Amniotic epithelial cell (primary cell): ENCODE results near the gene CAVIN4.

Source experiments
- DNase-seq: peaks from one replicate; pipeline ENCODE4 v3.0.0-alpha.2; 2010; ENCODE audit warnings: low read depth

The CAVIN4 gene

GRCh38 chr9:100590481-100590880, 12.6 kb downstream of the CAVIN4 start:
- peak; percentile 47 for DNase-seq

DNA sequence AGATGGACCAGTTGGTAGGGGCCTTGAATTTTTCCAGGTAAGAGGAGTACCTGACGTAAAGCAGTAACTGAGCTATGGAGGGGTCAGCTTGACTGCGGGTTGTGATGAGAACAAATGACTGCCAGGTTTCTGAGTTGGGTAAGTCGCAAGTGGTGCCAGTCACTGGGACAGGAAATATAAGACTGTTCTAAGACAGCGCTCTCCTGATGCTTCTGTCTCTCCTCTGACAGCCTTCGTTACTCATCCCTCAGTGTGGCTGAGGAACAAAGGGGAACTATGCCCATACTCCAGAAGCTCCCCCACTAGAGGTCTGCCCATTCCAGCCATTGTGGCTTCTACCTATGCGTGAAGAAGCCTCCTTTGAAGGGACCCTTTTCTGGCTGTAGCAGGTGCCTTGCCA, 13.3 kb downstream of the CAVIN4 start:
- DNase-seq: no peak

GRCh38 chr9:100591639-100592412, 13.9 kb downstream of the CAVIN4 start:
- no peak for DNase-seq

DNA sequence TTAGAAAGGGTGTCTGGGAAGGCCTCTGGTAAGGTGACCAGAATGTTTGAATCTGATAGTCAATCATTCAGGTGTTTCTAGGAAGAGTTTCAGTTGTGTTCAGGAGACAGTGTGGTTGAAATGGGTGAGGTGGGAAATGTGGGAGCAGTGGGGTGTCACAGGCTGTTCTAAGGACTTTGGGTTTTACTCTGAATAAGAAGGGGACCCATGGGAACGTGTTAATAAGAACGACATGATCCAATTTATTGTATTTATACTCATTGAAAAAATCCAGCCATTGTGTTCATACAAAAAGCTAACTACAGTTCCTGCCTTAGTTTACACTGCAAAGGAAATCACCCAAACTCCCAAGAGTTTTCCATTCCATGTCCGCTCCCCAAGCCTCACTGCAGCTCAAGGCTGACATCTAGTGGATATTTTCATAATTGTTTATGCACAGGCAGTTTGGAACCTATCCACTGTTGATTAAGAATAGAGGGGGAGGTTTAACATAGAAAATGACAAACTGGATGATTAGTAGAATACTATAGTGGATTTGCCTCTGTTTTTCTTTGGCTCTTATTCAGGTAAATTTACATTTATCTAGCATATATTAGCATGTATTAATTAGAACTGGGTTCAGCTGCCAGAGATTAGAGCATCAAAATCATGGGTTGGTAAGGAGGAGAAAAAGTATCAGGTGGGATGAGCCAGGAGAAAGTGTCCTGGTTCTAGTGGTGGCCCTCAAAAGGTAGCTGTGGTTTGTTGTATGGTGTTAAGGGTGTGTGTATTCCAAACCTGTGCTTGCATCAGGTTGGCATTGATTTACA, 17.7 kb downstream of the CAVIN4 start:
- peak; percentile 51 for DNase-seq

GRCh38 chr9:100597236-100597635, 19.4 kb downstream of the CAVIN4 start:
- DNase-seq: no peak

GRCh38 chr9:100598641-100599145, 20.8 kb downstream of the CAVIN4 start:
- DNase-seq: peak; percentile 55

DNA sequence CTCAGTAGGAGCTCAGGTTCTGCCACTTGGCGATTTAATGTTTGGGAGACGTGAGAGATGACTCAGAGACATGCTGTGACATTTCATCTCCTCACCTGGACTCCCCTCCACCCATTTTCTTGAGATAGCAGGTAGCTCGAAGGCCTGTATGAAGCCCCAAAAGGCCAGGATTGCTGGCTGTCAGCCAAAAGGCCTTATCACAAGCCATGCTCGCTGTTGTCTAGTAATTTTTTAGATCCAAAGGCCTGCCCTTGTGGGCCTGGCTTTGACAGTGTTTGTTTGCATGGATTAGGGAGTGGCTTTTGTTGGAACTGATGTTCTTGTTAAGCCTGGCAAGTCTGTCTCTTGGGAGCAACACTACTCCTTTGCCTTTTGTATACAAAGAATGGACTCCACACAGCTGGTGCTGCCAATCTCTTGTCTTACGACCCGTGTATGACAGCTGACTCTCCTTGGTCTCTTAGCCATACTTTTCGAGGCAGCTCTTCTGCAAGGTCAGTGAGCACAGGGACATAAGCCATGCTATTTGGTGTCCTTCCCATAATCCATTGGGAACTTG, 22.7 kb downstream of the CAVIN4 start:
- no peak for DNase-seq

GRCh38 chr9:100601216-100601615, 23.3 kb downstream of the CAVIN4 start:
- peak; percentile 50 for DNase-seq

- peak; percentile 54 for DNase-seq
These were observed 24.5 kb downstream of the CAVIN4 start for GRCh38 chr9:100602342-100602801.

DNA sequence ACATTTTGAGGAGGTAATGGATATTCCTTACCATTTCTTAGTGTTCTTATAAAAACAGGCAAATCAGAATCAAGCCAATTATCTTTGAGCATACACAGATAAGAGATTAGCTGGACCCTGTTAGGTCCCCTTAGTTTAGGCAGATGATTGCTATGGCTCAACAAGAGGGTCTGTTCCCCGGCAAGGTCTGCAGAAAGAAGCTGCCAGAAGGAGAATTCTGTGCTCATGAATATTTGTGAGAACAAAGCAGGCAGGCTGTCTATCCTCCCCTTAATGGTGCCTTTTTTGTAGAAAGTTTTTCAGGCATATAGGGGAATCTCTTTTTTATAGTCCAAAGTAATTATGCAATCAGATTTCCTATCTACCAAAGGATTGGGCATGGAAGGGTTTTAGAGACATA, 27.5 kb downstream of the CAVIN4 start:
- no peak for DNase-seq

DNA sequence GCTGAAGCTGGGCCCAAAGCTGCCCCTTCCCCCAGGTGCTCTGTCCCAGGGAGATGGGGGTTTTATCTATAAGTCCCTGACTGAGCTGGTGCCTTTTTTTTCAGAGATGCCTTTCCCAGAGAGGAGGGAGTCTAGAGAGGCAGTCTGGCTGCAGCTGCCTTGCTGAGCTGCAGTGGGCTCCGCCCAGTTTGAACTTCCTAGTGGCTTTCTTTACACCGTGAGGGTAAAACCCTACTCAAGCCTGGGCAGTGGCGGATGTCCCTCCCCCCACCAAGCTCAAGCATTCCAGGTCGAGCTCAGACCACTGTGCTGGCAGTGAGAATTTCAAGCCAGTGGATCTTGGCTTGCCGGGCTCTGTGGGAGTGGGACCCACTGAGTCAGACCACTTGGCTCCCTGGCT, 41.3 kb downstream of the CAVIN4 start:
- no peak for DNase-seq

DNA sequence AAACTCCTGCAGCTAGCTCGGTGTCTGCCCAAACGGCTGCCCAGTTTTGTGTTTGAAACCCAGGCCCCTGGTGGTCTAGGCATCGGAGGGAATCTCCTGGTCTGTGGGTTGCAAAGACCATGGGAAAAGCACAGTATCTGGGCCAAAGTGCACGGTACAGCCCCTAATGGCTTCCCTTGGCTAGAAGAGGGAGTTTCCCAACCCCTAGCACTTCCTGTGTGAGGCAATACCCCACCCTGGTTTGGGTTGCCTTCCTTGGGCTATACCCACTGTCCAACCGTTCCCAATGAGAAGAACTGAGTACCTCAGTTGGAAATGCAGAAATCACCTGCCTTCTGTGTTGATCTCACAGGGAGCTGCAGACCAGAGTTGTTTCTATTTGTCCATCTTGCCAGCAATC, 41.8 kb downstream of the CAVIN4 start:
- DNase-seq: no peak

DNA sequence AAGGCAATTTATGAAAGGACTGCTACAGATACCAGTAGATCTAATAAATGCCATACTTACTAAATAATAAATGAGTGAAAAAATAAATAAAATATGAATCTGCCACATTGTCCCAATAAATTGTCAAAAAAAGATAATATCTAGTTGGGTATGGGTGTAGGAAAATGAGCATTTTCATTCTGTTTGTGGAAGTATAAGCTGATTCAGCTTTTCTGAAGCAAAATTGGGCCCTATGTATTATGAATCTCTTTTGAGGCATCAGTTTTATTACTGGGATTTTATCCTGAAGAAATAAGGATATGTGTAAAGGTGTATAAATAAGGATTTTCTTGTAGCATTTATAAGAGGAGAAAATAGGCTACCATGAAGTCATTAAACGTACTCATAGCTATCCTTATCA, 46.1 kb downstream of the CAVIN4 start:
- DNase-seq: no peak

DNA sequence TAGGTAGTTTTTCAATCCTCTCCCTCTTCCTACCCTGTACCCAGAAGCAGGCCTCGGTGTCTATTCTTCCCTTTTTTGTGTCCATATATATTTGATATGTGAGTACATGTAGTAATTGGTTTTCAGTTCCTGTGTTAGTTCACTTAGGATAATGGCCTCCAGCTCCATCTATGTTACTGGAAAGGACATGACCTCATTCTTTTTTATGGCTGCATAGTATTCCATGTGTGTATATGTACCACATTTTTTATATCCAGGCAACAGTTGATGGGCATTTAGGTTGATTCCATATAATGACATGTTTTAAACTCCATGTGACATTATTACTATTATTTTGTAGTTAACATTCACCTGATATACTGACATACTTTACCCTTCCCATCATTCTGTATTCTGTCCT, 49.1 kb downstream of the CAVIN4 start:
- DNase-seq: no peak

GRCh38 chr9:100637787-100638186, 59.9 kb downstream of the CAVIN4 start:
- DNase-seq: no peak
